H1 (cell line): ENCODE results near the gene PLCB1. TPM values are rescaled to one million over a fixed set of nuclear protein-coding genes. Genes with fewer than 3 reads are reported as not detected.

Source experiments
- KDM1A ChIP-seq: fragments of 200-600, 300-600 bp; sonication (generic); IDR thresholded peaks from 2 replicates; pipeline ENCODE4 v1.7.1; 2016; ENCODE audit warnings: mild to moderate bottlenecking, low read length, borderline replicate concordance
- POLR2AphosphoS5 ChIP-seq: IDR thresholded peaks from 2 replicates; pipeline ENCODE4 v1.6.1; 2011; ENCODE audit warnings: low read depth, low read length
- RBBP5 ChIP-seq: IDR thresholded peaks from 2 replicates; pipeline ENCODE4 v1.7.1; 2012; ENCODE audit warnings: low read depth, mild to moderate bottlenecking, inconsistent platforms, low read length, moderate library complexity, borderline replicate concordance
- SRF ChIP-seq: IDR thresholded peaks from 2 replicates; pipeline ENCODE4 v1.6.1; 2011; ENCODE audit warnings: mild to moderate bottlenecking, low read depth, low read length, moderate library complexity
- TAF1 ChIP-seq: IDR thresholded peaks from 2 replicates; pipeline ENCODE4 v1.6.1; 2011; ENCODE audit warnings: mild to moderate bottlenecking, low read depth, low read length
- polyA plus RNA-seq, 7 experiments: library from polyadenylated mRNA; depleted of rRNA in 3 of 7; stranded (reverse) in 5 of 7; unstranded in 2 of 7; fragments of >200 nt in 5 of 7; fragments of 200-250 nt in 2 of 7; gene quantifications; 1 replicate in 5 of 7; 2 replicates in 1 of 7; 4 replicates in 1 of 7; pipeline versions ENCODE4 v1.2.1 to v1.2.3, GENCODE V29; 2011 to 2013; ENCODE audit warnings: missing spikeins in 2 of 7, mixed read lengths in 2 of 7
- total RNA-seq: library from RNA; stranded (reverse); fragmentation: NEBNext Ultra II Directional; extraction: Animal tissue kit (Norgen Biotek cat#: 25700); gene quantifications from 2 replicates; pipeline ENCODE4 v1.2.1, GENCODE V29; 2021
- TF ChIP-seq, protein P1 (sequence below): IDR thresholded peaks from 2 replicates; pipeline ENCODE4 v1.6.1; 2011; ENCODE audit warnings: low read length, improper control_type of control experiment

The PLCB1 gene
- total and polyA plus RNA-seq, 2 of the 8 experiments (the other 6 are each of a cell fraction or from before 2014, with no cell fraction given), result 2.6 to 9.1 TPM

DNA sequence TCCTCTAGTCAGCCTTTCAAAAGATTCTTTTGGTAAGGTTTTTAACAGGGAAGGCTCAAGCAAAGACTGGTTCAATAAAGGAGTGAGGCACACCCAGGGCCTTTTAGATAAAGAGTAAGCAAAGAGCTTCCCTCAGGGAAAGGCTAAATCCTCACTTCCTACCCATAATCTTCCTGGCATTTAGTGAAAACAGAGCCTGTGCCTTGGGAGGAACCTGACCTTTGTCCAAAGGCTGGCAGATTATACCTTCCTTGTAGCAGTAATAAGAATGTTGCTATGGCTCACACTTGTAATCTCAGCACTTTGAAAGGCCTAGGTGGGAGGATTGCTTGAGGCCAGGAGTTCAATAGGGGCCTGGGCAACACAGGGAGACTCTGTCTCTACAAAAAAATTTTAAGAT, 656.8 kb downstream of the PLCB1 start (continued):
- TF ChIP-seq, protein P1, sequence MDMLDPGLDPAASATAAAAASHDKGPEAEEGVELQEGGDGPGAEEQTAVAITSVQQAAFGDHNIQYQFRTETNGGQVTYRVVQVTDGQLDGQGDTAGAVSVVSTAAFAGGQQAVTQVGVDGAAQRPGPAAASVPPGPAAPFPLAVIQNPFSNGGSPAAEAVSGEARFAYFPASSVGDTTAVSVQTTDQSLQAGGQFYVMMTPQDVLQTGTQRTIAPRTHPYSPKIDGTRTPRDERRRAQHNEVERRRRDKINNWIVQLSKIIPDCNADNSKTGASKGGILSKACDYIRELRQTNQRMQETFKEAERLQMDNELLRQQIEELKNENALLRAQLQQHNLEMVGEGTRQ, result no peak
- no peak for TF ChIP-seq POLR2AphosphoS5
- no peak for TF ChIP-seq RBBP5
- no peak for TF ChIP-seq KDM1A
- no peak for TF ChIP-seq SRF
- no peak for TF ChIP-seq TAF1
